ENCODE measurements around the gene PCDHGA6. TPM values are rescaled to one million over a fixed set of nuclear protein-coding genes. Genes with fewer than 3 reads are reported as not detected.
"Not testable (repeated sequence)": the region's sequence is repeated elsewhere in the genome, so short reads cannot be mapped to it uniquely, and the experiment has no call there.

Gene PCDHGA6
- total RNA-seq, 1 donor from 2014 or later, result 6.0 TPM

- peak; percentile 57 for DNase-seq (ENCODE audit: missing footprints)
- intact Hi-C loops (cut with DNase I), result not testable (repeated sequence)
- ATAC-seq, result peak; percentile 84
Observed at GRCh38 chr5:141387557-141388311, 14.0 kb downstream of the PCDHGA6 start, which contains the start of gene PCDHGB4. Gene PCDHGB4 (plus strand): TSS chr5:141387698. CDS start chr5:141387885, 187 bp downstream.

GRCh38 chr5:141388661-141389060 lies 15.0 kb downstream of the PCDHGA6 start:
- intact Hi-C loops (cut with DNase I), result no loop called here
- ATAC-seq (no peak), DNase-seq (ENCODE audit: missing footprints) (no peak)

DNA sequence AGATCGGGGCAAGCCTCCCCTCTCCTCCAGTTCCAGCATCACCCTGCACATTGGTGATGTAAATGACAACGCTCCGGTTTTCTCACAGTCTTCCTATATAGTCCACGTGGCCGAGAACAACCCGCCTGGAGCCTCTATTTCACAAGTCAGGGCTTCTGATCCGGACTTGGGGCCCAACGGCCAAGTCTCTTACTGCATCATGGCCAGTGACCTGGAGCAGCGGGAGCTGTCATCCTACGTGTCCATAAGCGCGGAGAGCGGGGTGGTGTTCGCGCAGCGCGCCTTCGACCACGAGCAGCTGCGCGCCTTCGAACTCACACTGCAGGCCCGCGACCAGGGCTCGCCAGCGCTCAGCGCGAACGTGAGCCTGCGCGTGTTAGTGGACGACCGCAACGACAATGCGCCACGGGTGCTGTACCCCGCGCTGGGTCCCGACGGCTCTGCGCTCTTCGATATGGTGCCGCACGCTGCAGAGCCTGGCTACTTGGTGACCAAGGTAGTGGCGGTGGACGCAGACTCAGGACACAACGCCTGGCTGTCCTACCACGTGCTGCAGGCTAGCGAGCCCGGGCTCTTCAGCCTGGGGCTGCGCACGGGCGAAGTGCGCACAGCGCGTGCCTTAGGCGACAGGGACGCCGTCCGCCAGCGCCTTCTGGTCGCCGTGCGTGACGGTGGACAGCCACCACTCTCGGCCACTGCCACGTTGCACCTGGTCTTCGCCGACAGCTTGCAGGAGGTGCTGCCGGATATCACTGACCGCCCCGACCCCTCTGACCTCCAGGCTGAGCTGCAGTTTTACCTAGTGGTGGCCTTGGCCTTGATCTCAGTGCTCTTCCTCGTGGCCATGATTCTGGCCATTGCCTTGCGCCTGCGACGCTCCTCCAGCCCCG lies 15.7 kb downstream of the PCDHGA6 start:
- intact Hi-C loops (cut with DNase I), result no loop called here
- DNase-seq (ENCODE audit: missing footprints) (no peak), ATAC-seq (no peak)

DNA sequence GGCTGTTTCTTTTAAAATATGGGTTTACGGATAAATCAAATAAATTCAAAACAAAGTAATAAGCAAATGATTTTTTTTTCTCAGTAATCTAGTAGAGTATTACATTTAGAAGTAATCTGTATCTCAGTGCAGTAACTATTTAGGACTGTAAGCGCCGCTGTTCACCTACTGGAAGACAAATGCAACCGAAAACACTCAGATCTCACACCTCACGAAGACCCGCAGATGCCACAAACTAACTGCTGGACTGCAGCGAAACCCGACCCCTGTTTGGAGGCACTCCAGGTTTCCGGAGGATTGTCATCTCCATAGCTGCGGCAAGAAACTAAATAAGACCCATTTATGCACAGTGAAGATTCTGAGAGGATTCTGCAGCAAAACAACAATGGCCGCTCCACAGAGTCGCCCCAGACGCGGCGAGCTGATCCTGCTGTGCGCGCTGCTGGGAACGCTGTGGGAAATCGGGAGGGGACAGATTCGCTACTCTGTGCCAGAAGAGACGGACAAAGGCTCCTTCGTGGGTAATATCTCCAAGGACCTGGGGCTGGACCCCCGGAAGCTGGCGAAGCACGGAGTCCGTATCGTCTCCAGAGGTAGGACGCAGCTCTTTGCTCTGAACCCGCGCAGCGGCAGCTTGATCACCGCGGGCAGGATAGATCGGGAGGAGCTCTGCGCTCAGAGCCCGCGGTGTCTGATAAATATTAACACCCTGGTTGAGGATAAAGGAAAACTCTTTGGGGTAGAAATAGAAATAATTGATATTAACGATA lies 18.9 kb downstream of the PCDHGA6 start, which contains the start of gene PCDHGA8:
TSS of gene PCDHGA8 (plus strand) at position 205 of the 770 bp plus-strand sequence. CDS start at position 386, 181 bp downstream.
- ATAC-seq (no peak), DNase-seq (ENCODE audit: missing footprints) (peak; percentile 54)
- intact Hi-C loops (cut with DNase I), result no loop called here

DNA sequence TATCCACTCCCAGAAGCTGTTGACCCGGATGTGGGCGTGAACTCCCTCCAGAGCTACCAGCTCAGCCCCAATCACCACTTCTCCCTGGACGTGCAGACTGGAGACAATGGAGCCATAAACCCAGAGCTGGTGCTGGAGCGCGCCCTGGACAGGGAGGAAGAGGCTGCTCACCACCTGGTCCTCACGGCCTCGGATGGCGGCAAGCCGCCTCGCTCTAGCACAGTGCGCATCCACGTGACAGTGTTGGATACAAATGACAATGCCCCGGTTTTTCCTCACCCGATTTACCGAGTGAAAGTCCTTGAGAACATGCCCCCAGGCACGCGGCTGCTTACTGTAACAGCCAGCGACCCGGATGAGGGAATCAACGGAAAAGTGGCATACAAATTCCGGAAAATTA lies 19.6 kb downstream of the PCDHGA6 start:
- no peak for DNase-seq (ENCODE audit: missing footprints)
- no peak for ATAC-seq
- intact Hi-C loops (cut with DNase I), result no loop called here

GRCh38 chr5:141394401-141395187 lies 20.9 kb downstream of the PCDHGA6 start:
- not testable (repeated sequence) for DNase-seq (ENCODE audit: missing footprints); ATAC-seq
- intact Hi-C loops (cut with DNase I), result loop anchor here (1.0 kb wide), 1 partner anchor 19 kb away; no protein-coding TSS in a partner anchor

DNA sequence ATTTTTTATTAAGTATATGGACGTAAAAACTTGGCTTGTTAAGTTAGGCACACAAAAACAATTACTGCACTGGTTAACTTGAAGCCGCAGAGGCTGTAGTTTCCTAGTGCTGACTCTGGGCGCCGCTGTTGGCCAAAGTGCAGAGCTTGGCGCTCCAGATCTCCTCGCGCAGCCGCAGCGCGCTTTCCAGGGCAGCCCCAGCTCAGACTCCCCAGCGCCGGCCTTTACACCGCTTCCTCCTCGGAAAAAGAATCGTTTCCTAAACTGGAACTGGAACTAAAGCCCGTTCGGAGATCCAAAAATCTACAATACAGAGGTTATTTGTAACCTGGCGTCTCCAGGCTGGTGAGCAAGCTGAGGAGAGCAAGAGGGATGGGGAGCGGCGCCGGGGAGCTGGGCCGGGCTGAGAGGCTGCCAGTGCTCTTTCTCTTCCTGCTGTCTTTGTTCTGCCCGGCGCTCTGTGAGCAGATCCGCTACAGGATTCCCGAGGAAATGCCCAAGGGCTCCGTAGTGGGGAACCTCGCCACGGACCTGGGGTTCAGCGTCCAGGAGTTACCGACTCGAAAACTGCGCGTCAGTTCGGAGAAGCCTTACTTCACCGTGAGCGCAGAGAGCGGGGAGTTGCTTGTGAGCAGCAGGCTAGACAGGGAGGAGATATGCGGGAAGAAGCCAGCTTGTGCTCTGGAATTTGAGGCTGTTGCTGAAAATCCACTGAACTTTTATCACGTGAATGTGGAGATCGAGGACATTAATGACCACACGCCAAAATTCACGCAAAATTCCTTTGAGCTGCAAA lies 24.3 kb downstream of the PCDHGA6 start, which contains the start of gene PCDHGB5:
TSS of gene PCDHGB5 (plus strand) at position 192 of the 796 bp plus-strand sequence. CDS start at position 373, 181 bp downstream.
- ATAC-seq (peak; percentile 89), DNase-seq (ENCODE audit: missing footprints) (peak; percentile 68)
- intact Hi-C loops (cut with DNase I), result not testable (repeated sequence)

DNA sequence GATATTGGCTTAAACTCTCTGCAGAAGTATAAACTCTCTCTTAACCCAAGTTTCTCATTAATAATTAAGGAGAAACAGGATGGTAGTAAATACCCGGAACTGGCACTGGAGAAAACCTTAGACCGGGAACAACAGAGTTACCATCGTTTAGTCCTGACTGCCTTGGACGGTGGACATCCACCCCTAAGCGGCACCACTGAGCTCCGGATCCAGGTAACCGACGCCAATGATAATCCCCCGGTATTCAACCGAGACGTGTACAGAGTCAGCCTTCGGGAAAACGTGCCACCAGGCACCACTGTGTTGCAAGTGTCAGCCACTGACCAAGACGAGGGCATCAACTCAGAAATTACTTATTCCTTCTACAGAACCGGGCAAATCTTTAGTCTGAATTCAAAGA lies 24.9 kb downstream of the PCDHGA6 start:
- intact Hi-C loops (cut with DNase I), result no loop called here
- DNase-seq (ENCODE audit: missing footprints) (no peak), ATAC-seq (no peak)

DNA sequence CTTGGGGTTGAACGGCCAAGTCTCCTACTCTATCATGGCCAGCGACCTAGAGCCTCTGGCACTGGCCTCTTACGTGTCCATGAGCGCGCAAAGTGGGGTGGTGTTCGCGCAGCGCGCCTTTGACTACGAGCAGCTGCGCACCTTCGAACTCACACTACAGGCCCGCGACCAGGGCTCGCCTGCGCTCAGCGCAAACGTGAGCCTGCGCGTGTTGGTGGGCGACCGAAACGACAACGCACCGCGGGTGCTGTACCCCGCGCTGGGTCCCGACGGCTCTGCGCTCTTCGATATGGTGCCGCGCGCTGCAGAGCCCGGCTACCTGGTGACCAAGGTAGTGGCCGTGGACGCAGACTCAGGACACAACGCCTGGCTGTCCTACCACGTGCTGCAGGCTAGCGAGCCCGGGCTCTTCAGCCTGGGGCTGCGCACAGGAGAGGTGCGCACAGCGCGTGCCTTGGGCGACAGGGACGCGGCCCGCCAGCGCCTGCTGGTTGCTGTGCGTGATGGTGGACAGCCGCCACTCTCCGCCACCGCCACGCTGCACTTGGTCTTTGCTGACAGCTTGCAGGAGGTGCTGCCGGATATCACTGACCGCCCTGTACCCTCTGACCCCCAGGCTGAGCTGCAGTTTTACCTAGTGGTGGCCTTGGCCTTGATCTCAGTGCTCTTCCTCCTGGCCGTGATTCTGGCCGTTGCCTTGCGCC lies 26.0 kb downstream of the PCDHGA6 start:
- intact Hi-C loops (cut with DNase I), result no loop called here
- DNase-seq (ENCODE audit: missing footprints) (peak; percentile 54), ATAC-seq (no peak)

DNA sequence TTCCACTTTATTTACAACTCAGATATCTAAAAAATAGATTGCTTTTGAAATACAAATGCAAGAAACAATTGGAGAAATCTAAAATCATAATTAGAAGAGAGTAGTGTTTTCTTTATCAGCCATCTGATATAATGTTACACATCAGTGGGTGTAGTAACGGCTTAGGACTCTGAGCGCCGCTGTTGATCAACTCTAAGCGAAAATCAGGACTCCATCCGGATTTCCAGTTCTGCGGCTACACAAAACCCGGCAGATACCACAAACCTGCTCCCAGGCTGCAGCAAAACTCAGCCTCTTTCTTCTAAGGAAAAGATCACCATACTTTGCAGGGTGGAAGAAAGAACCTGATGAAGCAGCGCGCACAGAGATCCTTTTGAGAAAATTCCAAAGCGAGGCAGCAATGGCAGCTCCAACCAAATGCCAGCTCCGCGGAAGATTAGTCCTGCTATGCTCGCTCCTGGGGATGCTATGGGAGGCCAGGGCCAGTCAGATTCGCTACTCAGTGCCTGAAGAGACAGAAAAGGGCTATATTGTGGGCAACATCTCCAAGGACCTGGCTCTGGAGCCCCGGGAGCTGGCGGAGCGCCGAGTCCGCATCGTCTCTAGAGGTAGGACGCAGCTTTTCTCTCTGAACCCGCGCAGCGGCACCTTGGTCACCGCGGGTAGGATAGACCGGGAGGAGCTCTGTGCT lies 29.0 kb downstream of the PCDHGA6 start, which contains the start of gene PCDHGA9:
TSS of gene PCDHGA9 (plus strand) at position 226 of the 691 bp plus-strand sequence. CDS start at position 401, 175 bp downstream.
- DNase-seq (ENCODE audit: missing footprints) (peak; percentile 67), ATAC-seq (no peak)
- intact Hi-C loops (cut with DNase I), result no loop called here

DNA sequence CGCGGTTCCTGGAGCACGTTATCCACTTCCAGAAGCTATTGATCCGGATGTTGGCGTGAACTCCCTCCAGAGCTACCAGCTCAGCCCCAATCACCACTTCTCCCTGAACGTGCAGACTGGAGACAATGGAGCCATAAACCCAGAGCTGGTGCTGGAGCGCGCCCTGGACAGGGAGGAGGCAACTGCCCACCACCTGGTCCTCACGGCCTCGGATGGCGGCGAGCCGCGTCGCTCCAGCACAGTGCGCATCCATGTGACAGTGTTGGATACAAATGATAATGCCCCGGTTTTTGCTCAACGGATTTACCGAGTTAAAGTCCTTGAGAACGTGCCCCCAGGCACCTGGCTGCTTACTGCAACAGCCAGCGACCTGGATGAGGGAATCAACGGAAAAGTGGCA lies 29.7 kb downstream of the PCDHGA6 start:
- intact Hi-C loops (cut with DNase I), result no loop called here
- ATAC-seq, result no peak
- no peak for DNase-seq (ENCODE audit: missing footprints)

- ATAC-seq, result peak; percentile 79
- intact Hi-C loops (cut with DNase I), result not testable (repeated sequence)
- DNase-seq (ENCODE audit: missing footprints), result peak; percentile 81
Observed at GRCh38 chr5:141407790-141408505, 34.3 kb downstream of the PCDHGA6 start, which contains the start of gene PCDHGB6. Gene PCDHGB6 (plus strand): TSS chr5:141408021. CDS start chr5:141408203, 182 bp downstream.

DNA sequence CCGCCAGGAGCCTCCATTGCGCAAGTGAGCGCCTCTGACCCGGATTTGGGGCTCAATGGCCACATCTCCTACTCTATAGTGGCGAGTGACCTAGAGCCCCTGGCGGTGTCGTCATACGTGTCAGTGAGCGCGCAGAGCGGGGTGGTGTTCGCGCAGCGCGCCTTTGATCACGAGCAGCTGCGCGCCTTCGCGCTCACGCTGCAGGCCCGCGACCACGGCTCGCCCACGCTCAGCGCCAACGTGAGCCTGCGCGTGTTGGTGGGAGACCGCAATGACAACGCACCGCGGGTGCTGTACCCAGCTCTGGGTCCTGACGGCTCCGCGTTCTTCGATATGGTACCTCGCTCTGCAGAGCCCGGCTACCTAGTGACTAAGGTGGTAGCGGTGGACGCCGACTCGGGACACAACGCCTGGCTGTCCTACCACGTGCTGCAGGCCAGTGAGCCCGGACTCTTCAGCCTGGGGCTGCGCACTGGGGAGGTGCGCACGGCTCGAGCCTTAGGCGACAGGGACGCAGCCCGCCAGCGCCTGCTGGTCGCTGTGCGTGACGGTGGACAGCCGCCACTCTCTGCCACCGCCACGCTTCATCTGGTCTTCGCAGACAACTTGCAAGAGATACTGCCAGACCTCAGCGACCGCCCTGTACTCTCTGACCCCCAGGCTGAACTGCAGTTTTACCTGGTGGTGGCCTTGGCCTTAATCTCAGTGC lies 36.1 kb downstream of the PCDHGA6 start:
- DNase-seq (ENCODE audit: missing footprints) (no peak), ATAC-seq (no peak)
- intact Hi-C loops (cut with DNase I), result loop anchor here (5.0 kb wide), 1 partner anchor 37 kb away; the partner anchor contains the start of genes PCDHGA6 and PCDHGB3

GRCh38 chr5:141411575-141411974 lies 37.9 kb downstream of the PCDHGA6 start:
- no peak for ATAC-seq
- intact Hi-C loops (cut with DNase I), result loop anchor here (5.0 kb wide), 1 partner anchor 39 kb away; the partner anchor contains the start of genes PCDHGA6 and PCDHGB3
- no peak for DNase-seq (ENCODE audit: missing footprints)

Data from Right ventricle myocardium inferior (tissue), 1 donor.